ENCODE data around the gene ALK.

ALK gene

GRCh38 chr2:29766191-29766590 lies 155.2 kb downstream of the ALK start:
- TF ChIP-seq, protein P1, sequence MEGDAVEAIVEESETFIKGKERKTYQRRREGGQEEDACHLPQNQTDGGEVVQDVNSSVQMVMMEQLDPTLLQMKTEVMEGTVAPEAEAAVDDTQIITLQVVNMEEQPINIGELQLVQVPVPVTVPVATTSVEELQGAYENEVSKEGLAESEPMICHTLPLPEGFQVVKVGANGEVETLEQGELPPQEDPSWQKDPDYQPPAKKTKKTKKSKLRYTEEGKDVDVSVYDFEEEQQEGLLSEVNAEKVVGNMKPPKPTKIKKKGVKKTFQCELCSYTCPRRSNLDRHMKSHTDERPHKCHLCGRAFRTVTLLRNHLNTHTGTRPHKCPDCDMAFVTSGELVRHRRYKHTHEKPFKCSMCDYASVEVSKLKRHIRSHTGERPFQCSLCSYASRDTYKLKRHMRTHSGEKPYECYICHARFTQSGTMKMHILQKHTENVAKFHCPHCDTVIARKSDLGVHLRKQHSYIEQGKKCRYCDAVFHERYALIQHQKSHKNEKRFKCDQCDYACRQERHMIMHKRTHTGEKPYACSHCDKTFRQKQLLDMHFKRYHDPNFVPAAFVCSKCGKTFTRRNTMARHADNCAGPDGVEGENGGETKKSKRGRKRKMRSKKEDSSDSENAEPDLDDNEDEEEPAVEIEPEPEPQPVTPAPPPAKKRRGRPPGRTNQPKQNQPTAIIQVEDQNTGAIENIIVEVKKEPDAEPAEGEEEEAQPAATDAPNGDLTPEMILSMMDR (IDR thresholded peaks at IDR 0.05; ENCODE audit: borderline replicate concordance, insufficient read depth, low read depth, low read length): no peak
- H3K4me3 ChIP-seq (ENCODE audit: low read depth, low read length): no peak overlapping the region

DNA sequence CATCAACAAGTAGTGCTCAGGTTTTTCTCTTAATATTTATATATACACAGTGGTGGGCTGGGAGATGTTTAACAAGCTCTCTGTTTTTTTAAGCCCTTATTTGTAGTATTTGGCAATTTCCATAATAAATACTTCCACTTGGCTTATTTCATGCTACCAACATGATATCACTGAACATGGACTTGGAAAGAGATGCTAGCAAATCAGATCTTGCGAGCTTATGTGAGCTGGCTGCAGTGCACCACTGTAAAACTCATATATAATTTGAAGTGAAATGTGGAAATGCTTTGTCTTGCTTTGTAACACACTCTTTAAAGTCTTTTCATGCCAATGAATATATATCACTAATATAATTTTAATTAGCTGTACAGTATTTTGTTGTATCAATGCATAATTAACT lies 155.7 kb downstream of the ALK start:
- TF ChIP-seq, protein P1 (IDR thresholded peaks at IDR 0.05; ENCODE audit: borderline replicate concordance, insufficient read depth, low read depth, low read length): no peak
- H3K4me3 ChIP-seq (ENCODE audit: low read depth, low read length): no peak overlapping the region

GRCh38 chr2:29763371-29763770 lies 158.0 kb downstream of the ALK start:
- TF ChIP-seq, protein P1 (IDR thresholded peaks at IDR 0.05; ENCODE audit: borderline replicate concordance, insufficient read depth, low read depth, low read length): no peak
- no peak overlapping the region for H3K4me3 ChIP-seq (ENCODE audit: low read depth, low read length)

DNA sequence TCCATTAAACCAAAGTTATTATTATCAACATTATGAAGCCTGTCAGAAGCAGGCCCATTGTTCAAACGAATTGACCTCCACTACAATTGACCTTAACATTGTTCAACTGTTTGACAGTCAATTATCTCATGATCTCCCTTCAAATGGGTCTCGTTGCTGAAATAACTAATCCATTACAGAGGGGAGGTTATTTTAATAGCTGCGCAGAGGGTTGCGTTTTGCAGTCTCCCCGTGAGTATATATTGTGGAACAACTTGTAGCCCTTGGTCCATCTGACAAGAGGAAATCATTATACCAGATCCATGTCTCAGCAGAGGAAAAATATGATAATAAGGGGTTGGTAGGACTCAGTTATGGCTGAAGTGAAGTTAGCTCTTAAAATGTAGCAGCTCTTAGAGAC lies 159.1 kb downstream of the ALK start:
- TF ChIP-seq, protein P1 (IDR thresholded peaks at IDR 0.05; ENCODE audit: borderline replicate concordance, insufficient read depth, low read depth, low read length): no peak
- H3K4me3 ChIP-seq (ENCODE audit: low read depth, low read length): no peak overlapping the region

DNA sequence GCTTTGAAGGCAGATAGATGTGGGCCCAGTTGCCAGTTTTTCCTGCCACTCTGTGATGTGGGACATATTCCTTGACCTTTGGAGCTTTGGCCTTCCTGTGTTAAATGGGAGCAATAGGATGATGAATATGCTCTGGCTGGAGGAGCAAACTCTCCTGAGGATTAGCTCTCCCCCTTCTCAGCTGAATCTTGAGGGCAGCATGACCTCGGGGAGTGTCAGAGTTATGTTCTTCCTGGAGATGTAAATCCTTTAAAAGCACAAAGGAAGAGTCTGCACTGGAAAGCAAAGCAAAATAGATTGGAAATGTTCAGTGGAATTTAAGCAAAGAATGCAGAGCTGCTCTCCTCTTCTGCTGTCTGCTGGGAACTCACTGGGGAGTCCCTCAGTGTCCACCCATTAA lies 160.1 kb downstream of the ALK start:
- no peak overlapping the region for H3K4me3 ChIP-seq (ENCODE audit: low read depth, low read length)
- TF ChIP-seq, protein P1 (IDR thresholded peaks at IDR 0.05; ENCODE audit: borderline replicate concordance, insufficient read depth, low read depth, low read length): no peak

DNA sequence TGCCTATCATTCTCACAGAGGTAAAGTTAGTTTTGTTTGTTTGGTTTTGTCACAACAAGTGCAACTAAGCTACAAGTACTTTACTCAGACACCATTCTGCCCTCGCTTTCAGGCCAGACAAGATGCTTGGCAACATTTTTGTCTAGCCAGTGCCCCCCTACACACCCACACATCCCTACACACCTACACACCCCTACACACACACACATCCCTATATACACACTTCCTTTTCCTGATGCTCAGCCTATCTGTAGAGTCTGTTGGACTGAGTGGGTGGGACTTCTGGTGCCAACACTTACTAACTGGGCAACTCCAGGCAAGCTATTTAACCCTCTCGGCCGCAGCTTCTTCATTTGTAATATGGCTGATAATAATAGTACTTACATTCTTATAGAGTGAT lies 161.4 kb downstream of the ALK start:
- TF ChIP-seq, protein P1 (IDR thresholded peaks at IDR 0.05; ENCODE audit: borderline replicate concordance, insufficient read depth, low read depth, low read length): no peak

GRCh38 chr2:29759360-29759759 lies 162.0 kb downstream of the ALK start:
- no peak overlapping the region for H3K4me3 ChIP-seq (ENCODE audit: low read depth, low read length)
- TF ChIP-seq, protein P1 (IDR thresholded peaks at IDR 0.05; ENCODE audit: borderline replicate concordance, insufficient read depth, low read depth, low read length): no peak

More for the DNA sequence above, 161.4 kb downstream of the ALK start:
- no peak overlapping the region for H3K4me3 ChIP-seq (ENCODE audit: low read depth, low read length)
